GM19023 (cell line): Measurements from ENCODE around the gene RND3.

ENCODE experiments used
- ATAC-seq: cut with Tn5 transposase; IDR thresholded peaks from one replicate; pipeline ENCODE4 v1.9.1; 2021; ENCODE audit warnings: mild to moderate bottlenecking, moderate library complexity; ENCODE audit not compliant: unreplicated experiment

The RND3 gene

DNA sequence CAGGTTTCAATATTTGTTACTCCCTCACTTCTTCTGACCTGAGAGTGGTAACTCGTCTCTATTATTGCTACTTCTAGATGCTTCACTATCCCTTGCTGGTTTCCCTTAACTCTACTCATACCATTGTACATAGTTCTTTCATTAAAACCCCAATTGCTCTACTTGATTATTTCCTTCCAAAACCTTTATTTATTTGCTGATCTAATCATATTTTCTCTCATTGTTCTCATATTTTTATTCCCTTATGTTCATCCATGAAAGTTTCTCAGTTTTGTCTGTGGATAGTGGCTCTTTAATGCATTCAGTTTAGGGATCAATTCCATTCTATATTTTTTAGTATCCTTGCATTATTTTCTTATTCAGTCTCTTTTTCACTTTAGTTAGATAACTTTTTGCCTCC, 42.1 kb downstream of the RND3 start:
- no peak for ATAC-seq

DNA sequence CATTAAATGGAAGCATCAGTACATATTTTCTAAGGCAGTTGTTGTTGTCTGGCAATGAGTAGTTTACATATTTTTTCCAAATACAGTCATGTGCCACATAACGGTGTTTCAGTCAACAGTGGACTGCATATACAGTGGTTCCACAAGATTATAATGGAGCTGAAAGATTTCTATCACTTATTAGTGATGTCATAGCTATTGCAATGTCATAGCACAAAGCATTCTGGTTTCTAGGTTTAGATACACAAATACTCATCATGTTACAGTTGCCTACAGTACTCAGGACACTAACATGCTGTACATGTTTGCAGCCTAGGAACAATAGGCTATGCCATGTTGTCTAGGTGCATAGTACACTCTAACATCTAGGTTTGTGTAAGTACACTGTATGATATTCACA, 45.0 kb downstream of the RND3 start:
- no peak for ATAC-seq

DNA sequence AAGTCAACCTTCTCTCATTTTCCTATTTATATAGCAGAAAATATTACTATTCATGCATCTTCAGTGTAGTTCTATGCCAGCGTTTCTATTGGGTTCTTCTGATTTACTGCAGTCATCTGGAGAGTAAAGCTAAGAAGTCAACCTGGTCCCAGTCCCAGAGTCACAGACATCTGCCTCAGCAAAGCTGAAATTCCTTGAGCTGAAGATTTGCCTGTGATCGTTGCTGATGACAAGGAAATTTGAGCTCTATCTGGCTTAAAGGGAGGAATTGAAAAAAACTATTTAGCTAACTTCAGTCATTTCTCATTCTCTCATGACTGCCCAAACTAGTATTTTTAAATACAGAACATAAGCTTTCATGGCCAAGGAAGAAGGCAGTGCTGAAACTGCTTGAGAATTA, 45.7 kb downstream of the RND3 start:
- ATAC-seq = no peak

DNA sequence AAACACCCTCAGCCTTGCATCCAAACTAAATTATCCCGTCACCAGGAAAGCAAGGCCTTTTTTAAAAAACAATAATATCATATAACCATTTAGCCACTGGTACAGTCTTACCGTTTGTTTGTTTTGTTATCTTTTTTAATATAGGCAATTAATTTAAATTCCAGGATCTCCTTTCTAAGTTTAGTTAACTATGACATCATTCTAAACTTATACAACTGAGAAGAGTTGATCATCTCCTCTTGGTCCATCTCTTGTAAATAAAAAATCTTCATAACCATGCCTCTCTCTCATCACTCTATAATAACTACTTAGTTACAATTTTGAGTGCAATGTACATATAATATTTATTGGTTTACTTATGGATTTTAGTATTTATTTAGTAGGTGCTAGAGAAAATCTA, 46.2 kb downstream of the RND3 start:
- ATAC-seq = no peak

DNA sequence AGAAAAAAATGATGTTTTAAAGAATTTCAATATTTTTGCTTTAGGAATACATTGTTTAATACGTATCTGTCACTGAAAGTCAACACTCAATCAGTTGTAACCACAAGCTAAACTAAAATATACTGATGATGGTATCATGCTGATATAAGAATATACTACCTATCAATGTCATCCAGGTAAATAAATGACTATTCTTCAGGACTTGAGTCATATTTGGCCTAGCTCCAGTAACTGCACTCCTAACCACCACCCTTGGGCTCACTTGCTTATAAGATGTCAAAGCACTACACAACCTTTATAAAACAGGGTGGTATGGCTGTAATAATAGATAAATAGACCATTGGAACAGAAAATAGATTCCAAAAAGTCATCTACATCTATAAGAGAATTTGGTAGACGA, 48.8 kb downstream of the RND3 start:
- ATAC-seq = no peak

DNA sequence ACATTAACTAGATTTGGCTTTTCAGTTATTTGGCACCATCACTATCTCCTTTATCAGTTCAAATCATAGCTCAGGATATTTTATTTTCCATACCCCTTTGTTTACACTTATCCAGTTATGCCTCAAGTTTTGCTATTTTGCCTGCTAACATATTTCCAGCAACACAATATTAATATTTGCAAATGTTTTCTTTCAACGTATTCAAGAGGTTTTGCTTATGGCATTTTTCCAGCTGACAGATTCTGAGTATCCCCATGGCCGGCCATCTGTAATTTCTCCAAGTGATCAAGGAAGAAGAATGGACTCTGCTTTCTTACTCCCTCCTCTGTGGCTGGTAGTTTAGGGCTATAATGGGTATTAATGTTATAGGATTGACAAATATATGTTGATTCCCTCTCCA, 49.4 kb downstream of the RND3 start:
- no peak for ATAC-seq

DNA sequence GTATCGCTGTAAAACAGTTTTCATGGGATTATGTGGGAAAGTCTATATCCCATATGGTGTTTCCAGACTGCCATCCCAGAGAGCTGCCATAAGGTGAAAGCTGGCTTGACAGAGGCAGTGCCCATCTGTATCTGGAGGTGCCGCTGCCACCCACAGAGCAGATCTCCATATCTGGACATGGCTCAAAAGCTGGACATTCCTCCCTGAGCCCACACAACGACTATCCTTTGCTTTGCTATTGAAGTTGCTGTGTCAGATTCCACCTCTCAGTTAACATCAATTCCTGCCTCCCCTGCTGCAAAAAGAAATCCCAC, 55.2 kb downstream of the RND3 start:
- no peak for ATAC-seq

DNA sequence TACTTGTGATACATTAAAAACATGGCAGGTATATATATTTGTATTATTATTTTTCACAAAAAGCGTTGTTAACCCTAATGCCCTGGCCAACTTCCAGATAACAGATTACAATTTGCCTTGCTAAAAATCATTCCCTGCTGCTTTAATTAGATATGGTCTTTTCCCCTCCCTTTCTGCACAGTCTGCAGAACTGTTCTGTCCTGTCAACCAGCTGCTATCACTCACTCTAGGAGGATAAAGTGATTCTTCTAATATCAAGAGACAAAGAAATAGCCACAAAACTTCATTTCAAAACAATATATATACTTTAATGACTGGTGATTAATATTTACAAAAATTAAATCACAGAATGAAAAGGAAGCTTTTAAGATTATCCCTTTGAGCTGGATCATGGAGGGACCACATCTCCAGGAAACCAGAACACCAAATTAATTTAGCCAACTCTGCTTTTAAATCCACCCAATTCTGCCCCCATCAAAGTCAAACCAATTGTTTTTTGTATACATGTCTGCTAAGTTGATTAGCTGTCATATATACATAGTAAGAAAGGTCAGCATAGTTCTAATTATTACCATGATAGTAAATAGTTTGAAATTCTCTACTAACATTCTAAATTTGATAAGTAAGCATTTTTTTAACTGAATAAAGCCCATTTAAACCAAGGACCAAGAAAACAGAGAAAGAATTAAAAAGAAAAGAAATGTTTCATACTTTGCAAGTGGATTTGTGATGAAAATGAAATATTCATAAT, 55.7 kb downstream of the RND3 start:
- ATAC-seq = no peak

DNA sequence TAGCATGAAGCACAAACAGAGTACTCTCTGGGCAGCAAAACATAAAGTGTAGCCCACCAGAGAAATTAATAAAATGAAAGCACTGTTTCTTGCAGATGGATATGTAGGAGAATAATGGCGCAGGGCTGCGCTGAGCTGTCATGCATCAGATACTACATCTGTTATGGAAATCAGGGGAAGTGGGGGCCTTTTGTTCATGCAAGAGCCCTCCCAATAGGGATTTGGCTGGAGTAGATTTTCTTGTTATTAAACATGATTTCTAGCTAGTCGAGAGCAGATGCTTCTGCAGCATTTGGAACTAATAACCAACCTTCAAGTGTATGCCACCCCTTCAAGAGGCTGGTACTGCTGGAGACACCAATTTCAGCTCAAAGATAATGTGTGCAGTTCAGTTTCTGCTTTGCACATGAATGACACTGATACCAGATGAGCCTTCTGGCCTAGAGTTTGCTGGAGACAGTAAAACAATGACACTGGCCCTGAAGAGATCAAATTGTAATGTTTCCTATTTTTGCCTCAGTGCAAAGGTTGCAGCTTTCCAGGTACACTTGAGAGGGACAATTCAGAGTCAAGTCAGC, 58.0 kb downstream of the RND3 start:
- no peak for ATAC-seq

DNA sequence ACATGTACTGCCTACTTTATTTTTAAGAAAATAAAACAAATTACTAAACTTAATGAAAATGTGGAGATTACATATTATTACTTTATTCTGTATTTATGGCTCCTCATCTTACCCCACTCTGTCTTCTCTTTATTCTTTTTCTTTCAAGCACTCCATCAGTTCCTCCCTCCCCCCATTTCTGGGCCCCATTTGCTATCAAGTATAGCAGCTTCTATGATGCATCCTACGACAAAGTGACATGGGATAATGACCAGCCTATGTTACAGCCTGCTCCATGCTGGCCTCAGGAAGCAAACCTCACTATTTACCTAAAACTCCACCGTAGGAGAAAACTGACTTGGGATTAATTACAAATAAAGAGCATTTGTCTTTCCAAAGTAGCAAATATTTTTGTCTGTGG, 58.8 kb downstream of the RND3 start:
- ATAC-seq = no peak

DNA sequence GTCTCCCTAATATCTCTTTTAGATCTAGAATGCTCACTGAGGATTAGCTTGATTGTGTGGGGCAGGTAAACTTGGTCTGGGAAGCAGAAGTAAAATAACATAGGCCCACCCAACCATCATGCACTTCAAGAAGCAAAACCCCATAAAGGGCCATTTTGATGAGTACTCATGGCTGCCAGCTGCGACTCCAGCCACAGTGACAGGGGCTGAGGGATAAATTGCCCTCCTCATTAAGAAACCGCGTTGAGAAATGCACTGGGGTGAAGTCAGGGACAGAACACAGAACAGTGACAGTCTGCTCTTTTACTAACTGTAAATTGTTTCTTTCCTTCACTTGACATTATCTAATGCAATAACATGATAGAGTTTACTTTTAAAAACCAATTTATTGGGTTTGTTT, 60.2 kb downstream of the RND3 start:
- ATAC-seq = no peak

DNA sequence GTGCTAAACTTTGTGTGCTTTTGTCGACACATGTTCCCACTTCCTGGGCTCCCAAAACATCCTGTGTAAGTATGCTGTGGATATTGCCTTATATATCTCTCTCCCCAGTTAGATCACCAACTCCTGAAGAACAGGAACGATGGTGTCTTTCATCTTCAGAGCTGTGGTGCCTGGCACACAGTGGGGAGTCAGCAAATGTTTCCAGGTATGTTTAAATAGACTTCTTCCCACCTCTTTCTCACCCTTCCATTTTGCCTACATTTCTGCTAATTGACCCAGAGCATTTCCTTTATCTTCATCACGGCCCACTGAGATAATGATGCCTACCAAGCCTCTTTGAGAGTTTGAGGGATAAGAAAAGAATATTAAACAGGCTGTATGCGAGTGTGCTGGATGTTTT, 60.7 kb downstream of the RND3 start:
- no peak for ATAC-seq

DNA sequence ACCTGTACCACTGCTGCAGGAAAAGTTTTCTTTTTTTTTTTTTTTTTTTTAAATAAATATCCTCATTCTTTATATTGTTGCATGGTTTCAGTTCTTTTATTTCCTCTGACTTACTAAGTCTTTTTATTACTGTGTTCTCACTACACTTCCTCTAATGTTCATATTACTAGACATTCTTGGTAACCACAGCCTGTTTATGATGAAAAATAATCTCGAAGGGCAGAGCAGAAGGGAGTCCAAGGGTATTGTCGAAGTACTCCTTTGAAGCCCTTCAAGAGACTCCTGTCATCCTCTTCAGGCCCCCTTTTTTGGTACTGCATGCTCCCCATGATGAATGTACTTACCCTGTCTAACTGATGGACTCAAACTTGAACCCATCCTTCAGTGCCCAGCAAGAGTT, 61.2 kb downstream of the RND3 start:
- no peak for ATAC-seq

DNA sequence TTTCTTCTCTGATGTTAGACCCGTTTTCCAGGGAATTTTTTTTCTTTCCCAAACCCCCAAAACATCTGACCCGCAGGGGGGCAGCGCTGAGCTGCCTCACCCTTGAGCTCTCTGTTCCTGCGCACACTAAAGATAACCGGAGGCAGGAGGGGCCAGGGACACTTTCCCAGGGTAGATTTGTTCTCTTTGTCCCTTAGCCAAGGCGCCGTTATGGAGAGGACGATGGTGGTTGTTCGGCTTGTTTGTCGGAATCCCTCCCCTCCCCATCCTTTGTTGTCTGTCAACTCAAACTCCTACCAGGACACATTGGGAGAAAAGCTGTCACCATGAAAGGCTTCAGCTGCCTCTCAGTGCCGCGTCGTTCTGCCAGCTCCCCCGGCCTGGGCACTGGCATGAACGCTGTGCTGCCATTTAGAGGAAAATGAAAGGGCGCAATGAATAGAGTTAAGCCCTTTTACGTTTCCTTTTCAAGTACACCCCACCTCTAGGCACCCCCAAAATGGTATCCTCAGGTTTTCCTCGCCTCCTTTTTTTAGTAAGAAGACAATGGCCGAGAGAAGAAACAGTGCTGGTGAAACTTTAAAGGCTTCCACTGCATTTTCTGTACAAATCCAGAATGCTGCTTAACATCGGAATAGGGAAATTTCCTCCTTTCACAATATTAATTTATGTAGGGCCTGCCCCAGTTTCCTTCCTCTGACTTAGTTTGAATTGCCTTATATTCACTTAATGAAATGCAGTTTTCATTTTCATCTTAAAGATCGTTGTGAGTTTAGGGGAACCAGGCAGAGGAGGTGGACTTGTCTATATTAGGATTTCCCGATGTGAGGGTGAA, 62.1 kb downstream of the RND3 start:
- no peak for ATAC-seq

DNA sequence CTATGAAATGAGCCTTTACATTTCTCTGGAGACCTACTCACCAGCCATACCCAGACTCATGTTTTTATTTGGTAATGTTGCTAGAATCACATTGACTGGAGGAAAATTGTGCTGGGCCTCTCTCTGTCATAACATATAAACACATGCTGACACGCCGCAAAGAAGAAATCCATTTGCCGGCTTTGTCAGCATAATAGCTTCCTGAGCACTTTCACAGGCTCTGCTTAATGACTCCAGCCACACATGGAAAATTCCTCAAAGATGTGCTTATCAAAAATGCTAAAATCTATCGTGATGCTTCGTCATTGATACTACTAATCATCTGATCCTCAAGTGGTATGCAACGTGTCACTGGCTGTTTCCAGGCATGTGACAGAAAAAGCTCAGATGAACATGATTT, 63.1 kb downstream of the RND3 start:
- ATAC-seq = no peak

DNA sequence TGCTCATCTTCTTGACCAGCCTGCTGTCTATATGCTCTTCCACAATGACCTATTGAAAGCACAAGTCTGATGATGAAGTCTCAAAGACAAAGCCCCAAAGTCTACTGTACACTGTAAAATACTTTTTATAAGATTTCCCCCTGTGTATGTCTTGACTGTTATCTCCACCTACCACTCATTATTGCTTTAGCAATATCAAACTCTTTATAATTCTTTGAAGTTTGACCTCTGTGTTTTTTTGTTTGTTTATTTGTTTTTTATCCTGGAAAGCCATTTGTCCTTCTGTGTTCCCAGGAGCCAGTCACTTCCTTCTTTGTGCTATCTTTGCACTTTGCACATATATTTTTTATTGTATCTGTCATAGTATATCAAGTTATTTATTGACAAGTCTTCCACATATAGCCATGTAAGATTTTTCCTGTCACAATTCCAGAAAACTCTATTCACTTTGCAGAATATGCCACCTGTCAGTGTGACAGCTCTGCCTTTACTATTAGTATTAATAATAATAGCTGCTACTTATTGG, 66.3 kb downstream of the RND3 start:
- ATAC-seq = no peak

DNA sequence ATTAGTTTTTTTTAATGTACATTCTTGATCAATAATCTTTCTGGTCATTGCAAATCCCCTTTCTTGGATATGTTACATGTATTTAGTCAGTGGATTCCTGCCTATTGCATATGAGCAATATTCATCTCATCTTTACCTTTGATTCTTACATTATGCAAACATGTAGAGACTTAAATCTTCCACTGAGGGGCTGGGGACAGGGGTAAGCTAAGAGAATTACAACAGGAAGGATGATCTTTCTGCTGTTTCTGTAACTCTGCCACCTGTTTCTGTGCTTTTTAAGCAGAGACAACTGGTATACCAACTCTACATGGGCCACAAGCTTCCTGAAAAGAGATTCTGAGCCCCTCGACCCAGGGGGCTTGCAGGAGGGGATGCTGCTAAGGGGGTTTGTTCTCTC, 68.6 kb downstream of the RND3 start:
- ATAC-seq = no peak
